Activated T-cell treated with anti-CD3 and anti-CD28 coated beads, Interleukin-2, amount 50 U/mL, for 4 hours (primary cell): ENCODE data around the gene FRMPD2. TPM values are rescaled to one million over a fixed set of nuclear protein-coding genes. Genes with fewer than 3 reads are reported as not detected.

Source experiments
- ATAC-seq, 2 donors: fragments of 200-7000 bp; cut with Tn5 transposase; one replicate each; pipeline ENCODE4 v1.10.0; 2021
- DNase-seq: peaks from one replicate; pipeline ENCODE4 v3.0.0-alpha.2; 2020
- H3K27me3 Mint-ChIP-seq: one replicate; pipeline ENCODE4 v1.8.0; 2021; ENCODE audit warnings: low read depth, mixed read lengths
- H3K36me3 Mint-ChIP-seq: one replicate; pipeline ENCODE4 v1.8.0; 2022; ENCODE audit warnings: mixed read lengths; ENCODE audit not compliant: insufficient read depth
- H3K4me1 Mint-ChIP-seq: one replicate; pipeline ENCODE4 v1.8.0; 2021; ENCODE audit warnings: low read depth, mixed read lengths
- H3K4me3 Mint-ChIP-seq: one replicate; pipeline ENCODE4 v1.8.0; 2021; ENCODE audit warnings: mild to moderate bottlenecking, moderate library complexity, mixed read lengths
- H3K9me3 Mint-ChIP-seq: one replicate; pipeline ENCODE4 v1.8.0; 2021; ENCODE audit warnings: mixed read lengths
- total RNA-seq, 3 donors: library from RNA; stranded (reverse); gene quantifications; one replicate each; pipeline ENCODE4 v1.2.1, GENCODE V29; 2021

Gene FRMPD2
- total RNA-seq, 3 donors from 2014 or later = not detected

- H3K27me3 Mint-ChIP-seq = no peaks in the 10 kb centered on the region
- no peaks in the 10 kb centered on the region for H3K36me3 Mint-ChIP-seq
- DNase-seq = no peak
- no peak for ATAC-seq
- no peaks in the 10 kb centered on the region for H3K4me1 Mint-ChIP-seq
- H3K4me3 Mint-ChIP-seq = no peak overlapping the region
- no peaks in the 10 kb centered on the region for H3K9me3 Mint-ChIP-seq
Measured at GRCh38 chr10:48299692-48300091, 25.2 kb upstream of the FRMPD2 start.

- Mint-ChIP-seq H3K4me1 (no peaks in the 10 kb centered on the region), H3K36me3 (no peaks in the 10 kb centered on the region), H3K9me3 (no peaks in the 10 kb centered on the region), H3K4me3 (no peak overlapping the region), H3K27me3 (no peaks in the 10 kb centered on the region)
- ATAC-seq = no peak
- DNase-seq = no peak
Measured at GRCh38 chr10:48299066-48299465, 24.6 kb upstream of the FRMPD2 start.

DNA sequence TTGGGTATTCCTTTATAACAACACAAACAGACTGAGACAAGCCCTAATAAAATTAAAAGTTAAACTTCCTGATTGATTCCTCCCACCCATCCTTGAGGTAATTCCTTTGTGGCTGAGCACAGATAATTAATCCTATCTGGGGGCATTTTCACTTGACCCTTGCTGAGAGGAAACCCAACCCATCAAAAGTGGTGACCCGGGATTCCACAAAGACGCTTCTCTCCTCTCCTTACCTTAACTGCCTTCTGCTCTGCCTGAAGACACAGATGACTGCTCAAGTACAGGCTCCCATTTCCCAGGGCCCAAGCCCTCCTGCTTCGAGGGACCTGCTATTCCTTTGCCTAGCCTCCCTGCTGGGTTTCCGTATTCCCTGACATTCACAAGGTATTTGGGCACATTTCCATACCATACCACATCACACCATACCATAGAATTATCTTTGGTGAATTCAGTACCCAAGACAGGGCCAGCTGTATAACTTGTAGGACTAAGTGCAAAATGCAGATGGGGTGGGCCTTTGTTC is 22.1 kb upstream of the FRMPD2 start:
- Mint-ChIP-seq H3K27me3 (no peaks in the 10 kb centered on the region), H3K4me1 (no peaks in the 10 kb centered on the region), H3K36me3 (no peaks in the 10 kb centered on the region), H3K4me3 (no peak overlapping the region), H3K9me3 (no peaks in the 10 kb centered on the region)
- ATAC-seq (no peak), DNase-seq (no peak)

DNA sequence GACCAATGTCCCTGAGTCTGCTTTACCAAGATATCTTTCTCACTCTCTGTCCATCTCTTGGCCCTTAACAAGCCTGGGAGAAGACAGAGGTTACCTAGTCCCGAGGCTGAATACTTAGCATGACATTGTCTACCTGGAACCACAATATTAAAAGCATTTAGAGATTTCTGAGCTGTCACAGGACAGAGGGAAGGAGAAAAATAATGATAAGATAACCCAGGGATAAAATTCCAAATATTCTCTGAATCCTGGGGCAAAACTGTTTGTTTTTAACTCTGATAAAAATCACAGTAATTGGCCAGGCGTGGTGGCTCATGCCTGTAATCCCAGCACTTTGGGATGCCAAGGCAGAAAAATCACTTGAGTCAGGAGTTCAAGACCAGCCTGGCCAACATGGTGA is 19.9 kb upstream of the FRMPD2 start:
- H3K36me3 Mint-ChIP-seq = no peaks in the 10 kb centered on the region
- ATAC-seq = no peak
- peaks cover 3% of the 10 kb centered on the region for H3K27me3 Mint-ChIP-seq
- H3K4me1 Mint-ChIP-seq = peaks cover 3% of the 10 kb centered on the region
- no peaks in the 10 kb centered on the region for H3K9me3 Mint-ChIP-seq
- H3K4me3 Mint-ChIP-seq = no peak overlapping the region
- DNase-seq = no peak

DNA sequence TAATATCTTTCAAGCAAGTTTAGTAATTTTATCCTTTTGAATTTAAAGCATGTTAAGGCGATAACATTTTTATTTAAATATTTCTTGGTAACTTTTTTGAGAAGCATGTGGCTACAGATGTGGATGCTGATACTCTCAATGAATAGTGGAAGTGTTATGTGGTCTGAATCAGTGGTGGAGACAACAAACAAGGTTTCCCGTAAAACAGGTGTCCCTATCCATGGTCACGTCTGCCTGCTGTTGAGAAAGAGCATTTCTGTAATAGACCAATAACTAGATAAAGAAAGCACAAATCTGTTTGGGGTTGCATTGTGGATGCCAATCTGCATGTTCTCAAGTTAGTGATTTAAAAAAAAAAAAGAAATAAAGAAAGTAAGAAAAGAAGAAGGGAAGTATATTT is 18.1 kb upstream of the FRMPD2 start:
- ATAC-seq = no peak
- peaks cover 3% of the 10 kb centered on the region for H3K27me3 Mint-ChIP-seq
- H3K4me3 Mint-ChIP-seq = no peak overlapping the region
- H3K9me3 Mint-ChIP-seq = no peaks in the 10 kb centered on the region
- H3K4me1 Mint-ChIP-seq = peaks cover 3% of the 10 kb centered on the region
- DNase-seq = no peak
- no peaks in the 10 kb centered on the region for H3K36me3 Mint-ChIP-seq

DNA sequence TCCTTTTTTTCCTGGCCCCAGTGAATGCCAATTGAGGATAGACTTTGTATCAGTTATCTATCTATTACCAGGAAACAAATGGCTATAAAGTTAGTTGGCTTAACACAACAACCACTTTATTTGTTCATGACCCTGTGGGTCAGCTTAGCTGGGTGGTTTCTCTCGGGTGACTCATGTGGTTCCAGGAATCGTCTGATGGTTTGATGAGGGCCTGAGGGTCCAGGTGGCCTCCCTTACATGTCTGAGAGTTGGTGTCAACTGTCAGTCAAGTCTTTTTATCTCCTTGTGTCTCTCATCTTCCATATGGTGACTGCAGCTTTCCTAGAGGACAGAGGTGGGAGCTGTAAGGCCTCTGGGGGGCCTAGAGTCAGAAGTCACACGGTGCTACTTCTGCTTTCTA is 16.7 kb upstream of the FRMPD2 start:
- H3K4me1 Mint-ChIP-seq = peaks cover 3% of the 10 kb centered on the region
- ATAC-seq = no peak
- no peaks in the 10 kb centered on the region for H3K36me3 Mint-ChIP-seq
- peaks cover 3% of the 10 kb centered on the region for H3K9me3 Mint-ChIP-seq
- no peak overlapping the region for H3K4me3 Mint-ChIP-seq
- peaks cover 3% of the 10 kb centered on the region for H3K27me3 Mint-ChIP-seq
- no peak for DNase-seq

GRCh38 chr10:48290286-48290685 is 15.8 kb upstream of the FRMPD2 start:
- H3K27me3 Mint-ChIP-seq = peaks cover 9% of the 10 kb centered on the region
- no peak for DNase-seq
- H3K9me3 Mint-ChIP-seq = peaks cover 4% of the 10 kb centered on the region
- no peak overlapping the region for H3K4me3 Mint-ChIP-seq
- ATAC-seq = no peak
- H3K36me3 Mint-ChIP-seq = no peaks in the 10 kb centered on the region
- peaks cover 3% of the 10 kb centered on the region for H3K4me1 Mint-ChIP-seq

DNA sequence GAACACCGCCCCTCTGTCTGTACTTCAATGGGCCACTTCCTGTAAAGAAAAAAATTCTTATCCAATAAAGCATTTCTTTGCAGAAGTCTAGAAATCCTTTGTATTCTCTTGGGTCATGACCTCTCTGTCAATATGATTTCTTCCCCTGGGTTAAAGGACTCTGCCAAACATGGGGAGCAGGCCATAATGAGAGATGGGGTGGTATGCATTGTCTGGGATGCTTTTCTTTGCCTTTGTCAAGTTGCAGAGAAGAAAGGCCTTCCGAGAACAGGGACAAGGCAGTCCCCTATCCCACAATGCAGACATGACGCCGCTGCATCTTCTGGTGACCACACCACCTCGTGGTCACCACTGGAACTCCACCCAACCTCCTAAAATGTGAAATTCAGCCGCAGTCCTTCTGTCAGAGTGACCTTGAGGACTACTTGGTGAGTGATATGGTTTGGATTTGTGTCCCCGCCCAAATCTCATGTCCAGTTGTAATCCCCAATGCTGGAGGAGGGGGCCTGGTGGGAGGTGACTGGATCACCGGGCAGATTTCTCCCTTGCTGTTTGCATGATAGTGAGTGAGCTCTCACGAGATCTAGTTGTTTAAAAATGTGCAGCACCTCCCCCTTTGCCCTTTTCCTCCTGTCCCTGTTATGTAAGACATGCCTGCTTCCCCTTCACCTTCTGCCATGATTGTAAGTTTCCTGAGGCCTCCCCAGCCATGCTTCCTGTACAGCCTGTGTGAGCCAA is 15.2 kb upstream of the FRMPD2 start:
- DNase-seq = peak; percentile 20
- Mint-ChIP-seq H3K36me3 (no peaks in the 10 kb centered on the region), H3K9me3 (peaks cover 4% of the 10 kb centered on the region), H3K27me3 (peaks cover 15% of the 10 kb centered on the region), H3K4me3 (no peak overlapping the region), H3K4me1 (peaks cover 3% of the 10 kb centered on the region)
- peak; percentile 56 to 63 for ATAC-seq

DNA sequence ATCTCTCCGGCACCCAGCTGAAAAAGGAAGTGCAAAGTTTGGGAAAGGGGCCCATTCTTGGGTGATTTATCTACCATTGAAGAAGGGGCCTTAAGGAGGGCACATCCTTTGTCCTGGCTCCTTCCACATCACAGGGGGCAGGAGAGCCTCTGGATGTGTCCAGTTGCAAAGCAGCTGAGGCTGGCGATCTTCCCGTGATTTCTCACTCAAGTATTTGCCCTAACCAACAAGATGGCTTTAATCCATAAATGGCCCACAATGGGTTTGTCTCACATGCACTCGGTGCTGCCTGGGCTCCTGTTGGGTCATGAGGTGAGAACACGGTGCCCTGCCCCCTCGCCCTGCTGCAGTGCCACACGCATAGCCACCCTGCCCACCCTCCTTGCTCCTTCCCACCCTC is 14.2 kb upstream of the FRMPD2 start:
- no peak for DNase-seq
- H3K9me3 Mint-ChIP-seq = peaks cover 8% of the 10 kb centered on the region
- H3K4me3 Mint-ChIP-seq = no peak overlapping the region
- peaks cover 3% of the 10 kb centered on the region for H3K4me1 Mint-ChIP-seq
- H3K27me3 Mint-ChIP-seq = peaks cover 17% of the 10 kb centered on the region
- H3K36me3 Mint-ChIP-seq = no peaks in the 10 kb centered on the region
- ATAC-seq = no peak

DNA sequence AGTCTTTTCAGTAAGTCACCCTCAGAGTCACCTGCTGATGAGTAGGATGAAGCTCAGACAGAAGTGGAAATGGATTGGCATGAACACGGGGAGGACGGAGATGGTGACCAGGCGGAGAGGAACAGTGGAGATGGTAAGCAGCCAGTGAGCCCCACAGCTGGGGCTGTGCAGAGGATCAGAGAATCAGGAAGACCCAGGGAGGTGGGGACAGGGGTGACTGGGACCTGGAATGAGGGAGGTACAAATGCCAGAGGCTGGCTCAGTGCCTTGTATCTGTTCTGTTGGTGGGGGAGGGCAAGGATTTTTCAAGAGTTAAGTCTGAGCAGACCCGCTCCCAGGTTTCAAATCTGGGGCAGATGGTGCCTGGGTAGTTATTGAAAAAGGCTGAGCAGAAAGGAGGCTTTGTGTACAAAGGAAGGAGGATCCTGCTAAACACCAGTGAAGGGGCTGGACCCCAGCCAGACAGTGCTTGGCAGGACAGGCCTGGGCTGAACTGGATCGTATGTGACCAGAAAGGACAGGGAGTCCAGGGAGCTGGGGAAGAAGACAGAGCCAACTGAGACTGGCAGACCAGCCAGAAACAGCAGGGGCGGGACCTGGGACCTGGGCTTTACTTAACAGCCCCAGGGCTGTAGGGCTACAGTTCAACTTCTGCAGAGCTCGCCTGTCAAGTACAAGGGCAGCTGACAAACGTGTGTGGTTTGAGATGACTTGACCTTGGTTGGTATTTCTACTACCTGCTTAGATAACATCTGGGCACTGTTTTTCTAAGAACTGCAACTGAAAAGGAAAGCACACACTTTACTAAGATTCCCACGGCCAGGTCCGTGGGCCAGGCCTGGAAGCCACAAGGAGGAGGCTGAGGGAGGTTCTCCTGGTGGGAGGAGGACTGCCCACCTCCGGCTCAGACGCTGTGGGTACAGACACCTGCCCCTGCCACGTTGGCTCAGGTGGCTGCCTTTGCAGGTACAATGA is 13.2 kb upstream of the FRMPD2 start:
- DNase-seq (no peak), ATAC-seq (no peak)
- no peaks in the 10 kb centered on the region for H3K36me3 Mint-ChIP-seq
- peaks cover 17% of the 10 kb centered on the region for H3K27me3 Mint-ChIP-seq
- H3K4me3 Mint-ChIP-seq = no peak overlapping the region
- peaks cover 10% of the 10 kb centered on the region for H3K9me3 Mint-ChIP-seq
- H3K4me1 Mint-ChIP-seq = peaks cover 3% of the 10 kb centered on the region

- DNase-seq (no peak), ATAC-seq (no peak)
- no peaks in the 10 kb centered on the region for H3K36me3 Mint-ChIP-seq
- peaks cover 21% of the 10 kb centered on the region for H3K27me3 Mint-ChIP-seq
- H3K9me3 Mint-ChIP-seq = peaks cover 12% of the 10 kb centered on the region
- H3K4me3 Mint-ChIP-seq = no peak overlapping the region
- peaks cover 3% of the 10 kb centered on the region for H3K4me1 Mint-ChIP-seq
Measured at GRCh38 chr10:48286356-48286755, 11.9 kb upstream of the FRMPD2 start.

DNA sequence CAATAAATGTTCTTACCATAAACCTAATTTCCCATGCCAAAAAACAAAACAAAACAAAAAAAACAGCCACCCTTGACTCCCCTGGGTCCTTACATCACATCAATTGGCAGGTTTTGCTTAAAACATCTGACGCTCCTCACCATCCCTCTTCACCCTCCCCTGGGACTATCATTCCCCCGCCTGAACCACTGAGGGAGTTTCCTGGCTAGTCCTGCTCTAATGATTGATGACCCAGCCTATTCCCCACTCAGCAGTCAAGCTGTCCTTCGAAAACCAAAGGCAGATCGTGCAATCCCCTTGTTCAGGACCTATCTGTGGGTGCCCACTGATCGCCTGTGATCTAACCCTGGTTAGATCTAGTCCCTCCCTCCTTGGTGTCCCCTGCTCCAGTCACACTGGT is 11.2 kb upstream of the FRMPD2 start:
- Mint-ChIP-seq H3K27me3 (peaks cover 26% of the 10 kb centered on the region), H3K9me3 (peaks cover 17% of the 10 kb centered on the region), H3K4me3 (no peak overlapping the region), H3K4me1 (peaks cover 3% of the 10 kb centered on the region), H3K36me3 (no peaks in the 10 kb centered on the region)
- ATAC-seq = no peak
- no peak for DNase-seq

DNA sequence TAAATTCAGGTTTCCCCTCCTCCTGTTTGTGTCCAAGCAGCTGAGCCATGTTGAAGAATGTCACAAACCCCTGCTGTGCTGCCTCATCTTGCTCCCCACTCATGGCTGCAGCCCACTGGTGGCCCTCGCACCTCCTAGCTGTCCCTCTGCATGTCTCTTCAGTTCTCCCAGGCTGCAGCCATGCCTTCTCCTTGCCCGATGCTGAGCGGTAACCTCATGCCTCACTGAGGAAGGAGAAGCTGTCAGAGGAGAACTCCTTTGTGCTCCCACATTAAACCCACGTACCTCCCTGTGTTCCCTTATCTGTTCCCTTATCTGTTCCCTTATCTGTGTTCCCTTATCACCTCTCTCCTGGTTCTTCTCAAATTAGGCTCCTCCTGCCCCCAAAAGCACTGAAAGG is 10.3 kb upstream of the FRMPD2 start:
- Mint-ChIP-seq H3K36me3 (no peaks in the 10 kb centered on the region), H3K4me3 (no peak overlapping the region), H3K4me1 (peaks cover under 1% of the 10 kb centered on the region), H3K27me3 (peaks cover 27% of the 10 kb centered on the region), H3K9me3 (peaks cover 17% of the 10 kb centered on the region)
- ATAC-seq (no peak), DNase-seq (no peak)

GRCh38 chr10:48284002-48284546 is 9.6 kb upstream of the FRMPD2 start:
- Mint-ChIP-seq H3K27me3 (peaks cover 27% of the 10 kb centered on the region), H3K4me3 (no peak overlapping the region), H3K9me3 (peaks cover 17% of the 10 kb centered on the region), H3K4me1 (no peaks in the 10 kb centered on the region), H3K36me3 (no peaks in the 10 kb centered on the region)
- ATAC-seq = no peak
- DNase-seq = no peak
